GM21367 (cell line): ENCODE data around the gene ACOT7.
"Not testable (repeated sequence)": the region's sequence is repeated elsewhere in the genome, so short reads cannot be mapped to it uniquely, and the experiment has no call there.

ENCODE experiments used
- ATAC-seq: cut with Tn5 transposase; IDR thresholded peaks from one replicate; pipeline ENCODE4 v1.9.1; 2021; ENCODE audit not compliant: unreplicated experiment

Gene ACOT7

DNA sequence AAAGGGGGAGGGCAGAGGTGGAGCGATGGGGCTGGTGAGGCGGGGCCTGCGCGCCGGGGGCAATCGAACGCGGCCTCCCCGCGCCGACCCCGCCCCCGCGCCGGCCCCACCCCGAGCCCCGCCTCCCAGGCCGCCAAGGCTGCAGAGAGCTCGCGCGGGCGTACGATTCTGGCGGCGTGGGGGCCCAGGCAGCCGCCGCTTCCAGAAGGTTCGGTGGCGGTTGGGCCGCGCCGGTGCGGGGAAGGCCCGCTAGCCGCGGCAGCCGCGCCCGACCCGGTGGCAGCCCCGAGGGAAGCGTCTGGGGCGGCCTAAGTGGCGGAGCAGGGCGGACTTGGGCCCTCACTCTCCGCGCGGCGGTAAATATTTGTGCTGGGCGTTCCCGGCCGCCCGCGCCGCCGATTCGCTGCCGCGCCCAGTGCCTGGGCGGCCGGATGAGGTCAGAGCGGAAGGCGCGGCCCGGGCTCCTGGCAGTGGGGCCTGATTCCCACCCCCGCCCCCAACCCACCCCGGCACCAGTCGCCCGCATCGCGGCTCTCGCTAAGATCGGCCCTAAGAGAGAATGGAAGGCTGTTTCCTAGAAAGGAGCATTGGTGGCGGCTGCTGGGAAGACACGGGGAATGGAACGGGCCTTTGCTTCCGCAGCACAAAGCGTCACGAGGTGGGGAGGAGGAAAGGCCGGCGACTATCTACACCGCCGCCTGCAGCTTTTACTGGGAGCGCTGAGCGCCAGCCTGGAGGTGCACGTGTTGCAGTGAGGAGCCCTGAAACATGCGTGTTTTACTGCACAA, at the start of gene ACOT7:
Gene ACOT7 (minus strand): TSS at position 368 of the 788 bp plus-strand sequence. CDS start 368 bp downstream, outside the sequence.
- peak; percentile 64 for ATAC-seq

DNA sequence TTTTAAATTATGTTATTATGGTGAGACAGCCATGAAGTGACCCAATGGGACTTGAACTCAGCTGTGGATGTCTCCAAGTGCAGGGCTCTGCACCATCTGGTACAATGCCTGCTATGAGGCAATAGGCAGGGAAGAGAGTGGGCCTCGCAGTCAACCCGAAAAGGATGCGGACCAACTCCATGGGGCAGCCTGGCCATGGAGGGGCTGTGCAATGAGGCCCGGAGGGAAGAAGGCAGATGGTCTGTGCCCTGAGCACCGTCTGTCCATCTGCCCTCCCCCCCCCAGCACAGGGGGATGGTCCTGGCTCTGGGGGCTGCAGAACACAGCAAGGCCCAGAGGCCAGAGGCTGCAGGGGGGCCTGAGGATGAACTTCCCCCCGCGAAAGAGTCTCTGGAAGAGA, 48.0 kb upstream of the ACOT7 start:
- no peak for ATAC-seq

GRCh38 chr1:6440198-6441126, 46.9 kb upstream of the ACOT7 start:
- ATAC-seq: no peak

GRCh38 chr1:6438047-6438525, 44.5 kb upstream of the ACOT7 start:
- peak; percentile 51 for ATAC-seq

- not testable (repeated sequence) for ATAC-seq
These were observed 43.6 kb upstream of the ACOT7 start for GRCh38 chr1:6437012-6437700.

GRCh38 chr1:6436277-6436676, 42.7 kb upstream of the ACOT7 start:
- ATAC-seq: not testable (repeated sequence)

DNA sequence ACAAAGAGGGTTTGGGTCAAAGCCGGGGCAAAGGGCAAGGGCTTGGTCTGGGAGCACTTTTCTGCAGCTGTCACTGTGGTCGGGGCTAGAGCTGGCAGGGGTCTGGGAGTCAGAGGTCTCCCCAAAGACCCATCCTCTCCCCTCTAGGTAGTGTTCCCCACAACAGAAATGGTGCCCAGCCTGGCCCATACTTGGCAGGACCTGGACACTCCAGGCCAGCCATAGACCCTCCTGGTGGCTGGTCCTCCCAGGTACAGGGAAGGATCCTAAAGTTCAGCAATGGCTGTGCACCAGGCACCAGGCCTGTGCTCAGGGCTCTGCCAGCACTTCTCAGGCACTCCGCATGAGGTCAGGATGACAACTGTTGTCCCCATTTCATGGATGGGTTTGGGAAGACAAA, 42.0 kb upstream of the ACOT7 start:
- ATAC-seq: no peak

- ATAC-seq: no peak
These were observed 41.6 kb upstream of the ACOT7 start for GRCh38 chr1:6435129-6435528.

- ATAC-seq: no peak
These were observed 40.6 kb upstream of the ACOT7 start for GRCh38 chr1:6434186-6434585.

GRCh38 chr1:6431645-6432579, 38.3 kb upstream of the ACOT7 start:
- ATAC-seq: not testable (repeated sequence)

GRCh38 chr1:6429660-6430411, 36.3 kb upstream of the ACOT7 start:
- ATAC-seq: not testable (repeated sequence)

GRCh38 chr1:6428453-6428852, 34.9 kb upstream of the ACOT7 start:
- ATAC-seq: not testable (repeated sequence)

GRCh38 chr1:6427441-6428390, 34.1 kb upstream of the ACOT7 start:
- no peak for ATAC-seq

- no peak for ATAC-seq
These were observed 33.4 kb upstream of the ACOT7 start for GRCh38 chr1:6426972-6427350.

- ATAC-seq: no peak
These were observed 32.9 kb upstream of the ACOT7 start for GRCh38 chr1:6426277-6426971.

DNA sequence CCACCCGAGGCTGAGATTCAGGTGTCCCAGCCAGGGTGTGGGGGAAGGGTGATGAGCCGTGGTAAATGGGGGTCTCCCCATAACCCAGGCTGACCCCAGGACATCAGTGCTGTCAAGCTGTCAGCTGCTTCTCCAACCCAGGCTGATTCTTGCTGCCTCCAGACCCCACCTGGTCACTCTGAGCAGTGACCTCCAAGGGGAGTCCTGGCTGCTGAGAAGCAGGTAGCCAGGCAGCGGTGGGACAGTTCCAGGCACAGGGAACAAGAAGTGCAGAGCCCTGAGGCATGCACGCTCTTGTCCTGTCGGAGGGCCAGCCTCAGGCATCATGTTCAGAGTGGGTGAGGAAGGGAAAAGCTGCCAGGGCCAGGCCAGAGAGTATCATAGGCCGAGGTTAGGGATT, 32.1 kb upstream of the ACOT7 start:
- no peak for ATAC-seq
